Keratinocyte (primary cell): ENCODE data around the gene TRIP12. TPM values are rescaled to one million over a fixed set of nuclear protein-coding genes. Genes with fewer than 3 reads are reported as not detected.

Experiments
- DNase-seq: peaks from one replicate; pipeline ENCODE4 v3.0.0-alpha.2; 2011; ENCODE audit warnings: low read depth, missing footprints, low spot score
- FAIRE-seq: peaks from 2 replicates; lab custom pipeline; 2011; peaks lifted over from hg19 to GRCh38; lab: Jason Lieb, UNC
- H2AFZ ChIP-seq: 2 replicates; pipeline ENCODE4 v1.6.0; 2012; ENCODE audit warnings: low read length, control low read depth, inconsistent platforms; ENCODE audit not compliant: control insufficient read depth
- H3K27ac ChIP-seq: 2 replicates; pipeline ENCODE4 v1.5.1; 2011; ENCODE audit warnings: low read length; ENCODE audit not compliant: control insufficient read depth, insufficient read depth
- H3K27me3 ChIP-seq: 3 replicates; pipeline ENCODE4 v1.6.0; 2011; ENCODE audit warnings: low read length; ENCODE audit not compliant: control insufficient read depth, insufficient read depth; ENCODE audit errors: extremely low read depth
- H3K36me3 ChIP-seq, 2 experiments: 2 replicates in 1 of 2; 3 replicates in 1 of 2; pipeline ENCODE4 v1.5.1; 2011; ENCODE audit warnings: low read length in 2 of 2, mild to moderate bottlenecking in 1 of 2; ENCODE audit not compliant: control insufficient read depth in 2 of 2, insufficient read depth in 2 of 2; ENCODE audit errors: extremely low read depth in 1 of 2
- H3K4me1 ChIP-seq: 3 replicates; pipeline ENCODE4 v1.5.1; 2011; ENCODE audit warnings: low read length; ENCODE audit not compliant: control insufficient read depth, insufficient read depth; ENCODE audit errors: extremely low read depth
- H3K4me2 ChIP-seq: 3 replicates; pipeline ENCODE4 v1.6.0; 2011; ENCODE audit warnings: low read depth, low read length; ENCODE audit not compliant: control insufficient read depth, insufficient read depth; ENCODE audit errors: extremely low read depth
- H3K4me3 ChIP-seq, 3 experiments: fragments of 200-600 bp in 1 of 3; sonication (generic) in 1 of 3; 2 replicates in 2 of 3; 3 replicates in 1 of 3; pipeline ENCODE4 v1.5.1; 2011 to 2016; ENCODE audit warnings: low read length in 3 of 3, mild to moderate bottlenecking in 3 of 3, control low read depth in 2 of 3, inconsistent platforms in 1 of 3, low read depth in 1 of 3, mixed read lengths in 1 of 3, mixed run types in 1 of 3, moderate library complexity in 1 of 3; ENCODE audit not compliant: control insufficient read depth in 2 of 3, insufficient read depth in 2 of 3; ENCODE audit errors: extremely low read depth in 1 of 3
- H3K79me2 ChIP-seq: 2 replicates; pipeline ENCODE4 v1.6.0; 2012; ENCODE audit warnings: low read length; ENCODE audit not compliant: control insufficient read depth, insufficient read depth
- H3K9ac ChIP-seq: 3 replicates; pipeline ENCODE4 v1.6.0; 2011; ENCODE audit warnings: low read length; ENCODE audit not compliant: control insufficient read depth, insufficient read depth; ENCODE audit errors: extremely low read depth
- H3K9me1 ChIP-seq: 3 replicates; pipeline ENCODE4 v1.6.0; 2011; ENCODE audit warnings: low read length; ENCODE audit not compliant: control insufficient read depth, insufficient read depth; ENCODE audit errors: extremely low read depth
- H3K9me3 ChIP-seq: 2 replicates; pipeline ENCODE4 v1.5.1; 2012; ENCODE audit warnings: low read depth, low read length; ENCODE audit not compliant: control insufficient read depth
- H4K20me1 ChIP-seq: 3 replicates; pipeline ENCODE4 v1.6.0; 2011; ENCODE audit warnings: low read length; ENCODE audit not compliant: control insufficient read depth, insufficient read depth; ENCODE audit errors: extremely low read depth
- CTCF ChIP-seq, 3 experiments: IDR thresholded peaks in 1 of 3; conservative IDR thresholded peaks in 1 of 3; optimal IDR thresholded peaks in 1 of 3; 2 replicates in 2 of 3; 3 replicates in 1 of 3; pipeline versions ENCODE3 to v1.5.1; 2011; ENCODE audit warnings: low read length in 3 of 3, mild to moderate bottlenecking in 3 of 3, moderate library complexity in 2 of 3, control low read depth in 1 of 3, inconsistent platforms in 1 of 3; ENCODE audit not compliant: insufficient read depth in 2 of 3; ENCODE audit errors: extremely low read depth in 1 of 3
- EZH2 ChIP-seq: IDR thresholded peaks from one replicate; pipeline ENCODE4 v1.6.1; 2012; ENCODE audit warnings: inconsistent platforms, mild to moderate bottlenecking, low read length, moderate library complexity
- dilution Hi-C: fragments of 300-500 bp; cut with MboI; formaldehyde crosslinking; loops from one replicate; pipeline ENCODE4 v1.7.0; 2020; ENCODE audit warnings: low sequenced_read_pairs; ENCODE audit not compliant: extremely low pct_ligation_motif_present
- polyA plus RNA-seq, 5 experiments: library from polyadenylated mRNA; depleted of rRNA in 3 of 5; stranded (reverse) in 3 of 5; stranded (forward) in 1 of 5; unstranded in 1 of 5; fragments of >200 nt; gene quantifications; 1 replicate in 1 of 5; 2 replicates in 3 of 5; 3 replicates in 1 of 5; pipeline versions ENCODE4 v1.2.1 to v1.2.3, GENCODE V29; 2011 to 2012; ENCODE audit warnings: missing spikeins in 2 of 5, low read depth in 1 of 5, low replicate concordance in 1 of 5

Gene TRIP12
- polyA plus RNA-seq, 1 donor (not counting 4 experiments of a cell fraction or from before 2014, with no cell fraction given): 123 TPM

- TF ChIP-seq CTCF (optimal IDR thresholded peaks at IDR 0.05 in 1 of 3, IDR thresholded peaks at IDR 0.05 in 1 of 3, conservative IDR thresholded peaks at IDR 0.05 in 1 of 3; ENCODE audit: extremely low read depth in 1 of 3, insufficient read depth in 2 of 3, low read length in 3 of 3) (no peak), EZH2 (no peak)
- DNase-seq: no peak
- Histone ChIP-seq H3K4me1 (peaks cover 8% of the 10 kb centered on the region), H3K9me3 (no peaks in the 10 kb centered on the region), H4K20me1 (peaks cover 9% of the 10 kb centered on the region), H3K27ac (peak overlapping the region; percentile 51), H3K27me3 (no peaks in the 10 kb centered on the region), H3K9ac (peak overlapping the region; percentile 92), H2AFZ (no peak overlapping the region), H3K36me3 (peaks cover 0 to 7% of the 10 kb centered on the region in 2 experiments), H3K4me2 (peak overlapping the region; percentile 89), H3K4me3 (peak overlapping the region; percentile 75 to 93 (median 90)), H3K79me2 (peaks cover 71% of the 10 kb centered on the region), H3K9me1 (no peaks in the 10 kb centered on the region)
- dilution Hi-C loops: no loop called here
- no peak for FAIRE-seq
Measured at GRCh38 chr2:229920011-229920641, 1.7 kb downstream of the TRIP12 start.

- Histone ChIP-seq H3K4me1 (peaks cover 8% of the 10 kb centered on the region), H3K9ac (no peak overlapping the region), H4K20me1 (peaks cover 9% of the 10 kb centered on the region), H3K36me3 (peaks cover 0 to 7% of the 10 kb centered on the region in 2 experiments), H3K4me3 (no peak overlapping the region), H3K4me2 (no peak overlapping the region), H3K9me1 (no peaks in the 10 kb centered on the region), H3K27me3 (no peaks in the 10 kb centered on the region), H3K79me2 (peaks cover 85% of the 10 kb centered on the region), H3K9me3 (no peaks in the 10 kb centered on the region), H2AFZ (no peak overlapping the region), H3K27ac (no peak overlapping the region)
- no peak for TF ChIP-seq EZH2
- no peak for TF ChIP-seq CTCF (optimal IDR thresholded peaks at IDR 0.05 in 1 of 3, IDR thresholded peaks at IDR 0.05 in 1 of 3, conservative IDR thresholded peaks at IDR 0.05 in 1 of 3; ENCODE audit: extremely low read depth in 1 of 3, insufficient read depth in 2 of 3, low read length in 3 of 3)
- FAIRE-seq (no peak), DNase-seq (no peak)
- dilution Hi-C loops: no loop called here
Measured at GRCh38 chr2:229917793-229918192, 4.0 kb downstream of the TRIP12 start.
